Right hindlimb (tissue), 1 donor: ENCODE data around the gene CAPN11.
"Not testable (repeated sequence)": the region's sequence is repeated elsewhere in the genome, so short reads cannot be mapped to it uniquely, and the experiment has no call there.

ENCODE experiments used
- DNase-seq: peaks from one replicate; pipeline ENCODE4 v3.0.0-alpha.2; 2018

The CAPN11 gene

DNA sequence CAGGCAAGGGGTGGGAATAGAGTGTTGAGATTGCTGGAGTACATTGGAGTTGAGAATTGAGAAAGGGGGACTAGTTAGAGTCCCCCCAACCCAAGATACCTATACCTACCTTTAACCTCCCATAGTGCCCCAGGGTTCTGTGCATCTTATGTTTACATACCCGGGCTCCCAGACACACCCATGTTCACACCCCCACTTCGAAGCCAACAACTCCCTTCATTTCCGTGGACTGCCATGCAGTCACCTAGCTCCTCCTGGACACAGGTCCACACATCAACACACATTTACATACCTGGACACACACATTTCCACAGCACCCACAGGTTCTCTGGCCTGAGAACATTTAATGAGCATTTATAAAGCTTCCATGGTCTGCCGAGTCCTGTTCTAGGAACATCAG lies 26.1 kb upstream of the CAPN11 start:
- no peak for DNase-seq

DNA sequence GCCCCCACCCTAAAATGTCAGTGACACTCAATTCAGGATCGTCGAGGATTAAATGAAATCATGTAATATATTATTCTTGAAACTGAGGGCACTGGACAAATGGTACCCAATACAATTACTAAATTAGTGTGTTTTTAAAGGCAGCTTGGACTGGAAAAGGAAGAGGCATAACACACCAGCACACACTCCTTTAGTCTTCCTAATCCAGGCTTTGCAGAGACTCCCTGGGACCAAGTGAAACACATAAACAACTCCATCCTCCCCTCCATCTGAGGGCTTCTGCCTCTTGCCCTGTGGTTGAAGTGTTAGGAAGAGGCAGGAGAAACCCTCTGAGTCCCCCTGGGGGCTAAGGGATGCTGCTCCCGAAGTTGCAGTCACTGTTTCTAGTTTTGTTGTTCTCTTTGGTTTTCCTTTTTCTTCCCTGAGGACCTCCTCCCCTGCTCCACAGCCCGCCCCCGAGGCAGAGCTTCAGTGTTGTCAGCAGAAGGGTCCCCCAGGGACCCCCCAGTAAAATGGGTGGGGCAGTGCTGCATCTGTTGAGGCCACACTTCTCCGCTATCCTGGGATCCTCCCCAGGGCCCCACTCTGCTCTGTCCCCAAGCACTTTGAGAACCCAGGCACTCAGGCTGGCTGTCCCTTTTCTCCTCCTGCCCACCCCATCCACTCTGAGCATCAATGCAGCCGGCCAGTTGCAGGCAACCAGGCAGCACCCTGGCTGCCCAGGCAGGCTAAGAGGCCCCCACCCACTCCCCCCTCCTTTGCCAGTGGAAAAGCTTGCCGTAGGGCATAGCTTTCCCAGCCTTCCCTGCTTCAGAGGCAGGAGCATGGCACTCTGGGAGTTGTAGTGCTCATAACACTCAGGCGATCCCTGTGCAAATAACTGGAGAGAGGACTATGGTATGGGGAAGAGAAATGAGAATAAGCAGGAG lies 25.4 kb upstream of the CAPN11 start:
- peak; percentile 56 for DNase-seq

DNA sequence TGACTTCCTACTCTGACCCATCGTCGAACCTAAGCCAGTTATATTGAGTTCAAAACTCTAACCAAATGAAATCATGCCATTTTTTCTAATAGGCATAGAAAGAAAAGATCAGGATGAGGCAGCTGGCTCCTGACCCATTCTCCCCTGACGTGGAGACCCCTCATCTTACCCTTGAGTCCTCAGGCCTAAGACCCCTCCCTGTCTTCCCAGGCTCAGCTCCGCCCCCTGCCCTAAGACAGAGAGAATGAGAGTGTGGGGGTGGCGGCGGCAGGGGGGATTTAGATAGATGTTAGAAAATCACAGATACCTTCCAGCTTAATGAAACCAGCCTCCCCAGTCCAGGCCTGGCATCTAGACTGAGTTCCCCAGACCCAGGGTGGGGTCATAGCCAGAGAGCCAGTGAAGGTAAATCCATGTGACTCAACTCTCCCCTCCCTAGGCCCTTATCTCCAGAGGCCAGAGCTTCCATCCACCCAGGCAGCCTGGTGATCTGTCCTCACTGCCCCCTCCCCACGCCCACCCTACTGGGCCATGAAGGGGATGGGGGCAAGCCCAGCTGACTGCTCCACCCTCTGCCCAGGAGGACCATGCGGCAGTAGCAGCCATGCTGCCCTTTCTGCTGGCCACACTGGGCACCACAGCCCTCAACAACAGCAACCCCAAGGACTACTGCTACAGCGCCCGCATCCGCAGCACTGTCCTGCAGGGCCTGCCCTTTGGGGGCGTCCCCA lies 24.5 kb upstream of the CAPN11 start:
- DNase-seq = no peak

DNA sequence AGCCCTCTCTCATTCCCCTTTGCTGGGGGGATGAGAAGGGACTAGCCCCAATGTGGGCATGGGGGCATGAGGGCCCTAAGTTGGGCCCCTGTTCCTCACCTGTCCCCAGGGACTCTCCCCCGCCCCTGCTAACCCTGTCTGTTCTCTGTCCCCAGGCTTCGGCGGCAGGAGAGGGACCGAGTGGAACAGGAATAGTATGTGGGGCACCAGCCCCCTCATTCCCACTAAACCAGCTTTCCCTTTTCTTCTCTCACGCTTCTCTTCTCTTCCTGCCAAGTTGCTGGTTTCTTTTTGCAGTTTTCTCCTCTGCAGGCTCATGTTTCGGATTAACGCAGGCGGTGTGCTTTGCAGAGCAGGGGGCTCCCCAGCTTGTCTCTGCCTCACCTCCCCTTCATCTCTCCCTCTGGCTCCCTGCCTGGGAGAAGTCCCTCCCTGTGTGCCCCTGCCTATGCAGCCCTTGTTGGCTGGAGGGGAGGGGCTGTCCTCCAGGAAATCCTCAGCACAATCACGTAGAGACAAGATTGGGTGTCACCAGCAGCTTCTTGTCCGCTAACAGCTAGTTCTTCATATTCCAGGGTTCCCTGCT lies 23.4 kb upstream of the CAPN11 start:
- no peak for DNase-seq

DNA sequence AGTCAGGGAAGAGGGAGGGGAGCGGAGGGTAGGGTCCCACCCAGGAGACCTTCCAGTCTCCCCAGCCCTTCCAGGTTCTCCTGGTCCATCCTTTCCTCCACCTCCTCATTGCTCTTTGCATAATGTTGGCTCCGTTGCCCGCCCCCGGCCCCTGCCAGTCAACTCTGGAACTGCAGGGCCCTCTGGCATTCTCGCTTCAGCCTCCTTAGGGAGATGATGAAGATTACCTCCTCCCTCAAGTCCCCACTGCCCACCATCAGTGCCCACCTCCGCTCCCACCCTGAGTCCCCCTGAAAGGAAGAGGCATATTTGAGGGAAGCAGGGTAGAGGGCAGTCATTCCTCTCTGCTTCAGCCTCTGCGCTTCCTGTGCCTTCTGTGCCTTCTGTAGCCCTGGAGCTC lies 22.7 kb upstream of the CAPN11 start:
- DNase-seq = no peak

DNA sequence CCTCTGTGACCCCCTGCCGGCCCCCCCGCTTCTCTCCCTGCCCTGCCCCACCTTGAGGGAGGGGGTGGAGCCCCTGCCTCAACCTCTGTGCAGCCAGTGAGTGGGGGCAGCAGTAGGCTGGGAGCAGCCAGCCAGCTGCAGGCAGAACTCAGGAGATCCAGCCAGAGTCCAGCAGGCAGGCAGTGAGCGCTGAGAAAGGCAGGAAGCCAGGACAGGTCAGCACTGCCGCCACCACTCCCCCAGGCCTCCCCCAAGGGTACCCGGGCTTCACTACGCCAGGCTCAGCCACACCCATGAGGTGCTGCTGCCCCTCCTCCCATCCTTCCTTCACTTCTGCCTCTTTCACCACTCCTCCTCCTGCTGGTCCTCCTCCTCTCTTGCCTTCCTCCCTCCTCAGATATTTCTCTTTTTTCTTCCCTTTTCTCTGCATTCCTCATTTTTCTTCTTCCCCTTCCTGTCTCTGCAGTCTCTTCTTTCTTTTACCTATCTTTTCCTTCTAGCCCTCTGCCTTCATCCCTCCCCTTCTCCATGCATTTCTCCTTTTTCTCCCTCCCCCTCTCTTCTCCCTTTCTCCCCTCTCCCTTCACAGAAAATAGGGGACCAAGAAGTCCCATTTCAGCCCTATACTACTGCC lies 19.8 kb upstream of the CAPN11 start:
- DNase-seq = no peak

DNA sequence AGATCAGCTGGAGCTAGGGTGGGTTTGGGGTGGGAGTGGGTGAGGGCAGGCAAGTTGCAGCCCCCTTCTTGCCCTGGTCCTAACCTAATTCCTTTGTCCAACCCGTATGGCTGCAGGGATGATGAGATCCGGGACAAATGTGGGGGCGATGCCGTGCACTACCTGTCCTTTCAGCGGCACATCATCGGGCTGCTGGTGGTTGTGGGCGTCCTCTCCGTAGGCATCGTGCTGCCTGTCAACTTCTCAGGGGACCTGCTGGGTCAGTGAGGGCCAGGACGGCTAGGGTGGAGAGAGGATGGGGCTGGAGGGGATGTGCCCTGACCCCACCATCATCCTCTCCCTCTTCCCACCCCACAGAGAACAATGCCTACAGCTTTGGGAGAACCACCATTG lies 19.3 kb upstream of the CAPN11 start:
- no peak for DNase-seq

DNA sequence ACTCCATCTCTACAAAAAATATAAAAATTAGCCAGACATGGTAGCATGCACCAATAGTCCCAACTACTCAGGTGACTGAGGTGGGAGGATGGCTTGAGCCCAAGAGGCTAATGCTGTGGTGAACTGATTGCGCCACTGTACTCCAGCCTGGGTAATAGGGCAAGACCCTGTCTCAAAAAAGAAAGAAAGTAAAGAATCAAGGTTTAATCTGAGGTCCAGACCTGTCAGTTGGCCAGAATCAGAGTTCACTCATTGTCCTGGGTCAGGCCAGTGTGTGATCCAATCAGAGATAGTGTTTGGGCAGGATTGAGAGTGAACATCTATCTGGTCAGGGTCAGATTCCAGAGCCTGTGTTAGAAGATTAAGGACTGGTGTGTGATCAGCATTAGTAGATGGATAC lies 15.8 kb upstream of the CAPN11 start:
- DNase-seq = no peak

DNA sequence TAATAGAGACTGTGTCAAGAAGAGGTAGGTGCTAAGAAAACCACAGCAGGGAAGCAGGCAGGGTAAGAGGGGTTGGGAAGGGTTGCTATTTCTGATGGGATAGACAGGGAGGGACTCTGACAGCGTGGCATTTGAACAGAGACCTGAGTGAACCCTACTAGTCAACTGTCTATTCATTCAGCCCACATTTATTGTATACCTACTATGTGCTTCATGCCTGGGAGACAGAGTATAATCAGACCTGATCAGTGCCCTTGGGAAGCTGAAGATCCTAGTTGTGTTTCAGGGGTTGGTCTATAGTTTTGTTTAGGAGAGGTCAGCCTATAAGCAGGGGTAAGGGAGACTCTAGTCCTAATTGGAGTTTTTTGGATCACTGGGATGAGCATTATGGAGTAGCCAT lies 14.9 kb upstream of the CAPN11 start:
- no peak for DNase-seq

DNA sequence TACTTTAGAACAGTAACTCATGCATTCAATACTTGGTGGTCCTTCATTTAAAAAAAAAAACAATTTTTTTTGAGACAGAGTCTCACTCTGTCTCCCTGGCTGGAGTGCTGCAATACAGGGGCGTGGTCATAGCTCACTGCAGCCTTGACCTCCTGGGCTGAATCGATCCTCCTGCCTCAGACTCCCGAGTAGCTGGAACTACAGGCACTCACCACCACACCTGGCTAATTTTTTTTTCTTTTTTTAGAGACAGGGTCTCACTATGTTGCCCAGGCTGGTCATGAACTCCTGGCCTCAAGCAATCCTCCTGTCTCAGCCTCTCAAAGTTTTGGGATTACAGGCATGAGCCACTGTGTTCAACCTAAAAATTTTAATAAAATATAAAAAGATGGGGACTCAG lies 14.1 kb upstream of the CAPN11 start:
- not testable (repeated sequence) for DNase-seq

DNA sequence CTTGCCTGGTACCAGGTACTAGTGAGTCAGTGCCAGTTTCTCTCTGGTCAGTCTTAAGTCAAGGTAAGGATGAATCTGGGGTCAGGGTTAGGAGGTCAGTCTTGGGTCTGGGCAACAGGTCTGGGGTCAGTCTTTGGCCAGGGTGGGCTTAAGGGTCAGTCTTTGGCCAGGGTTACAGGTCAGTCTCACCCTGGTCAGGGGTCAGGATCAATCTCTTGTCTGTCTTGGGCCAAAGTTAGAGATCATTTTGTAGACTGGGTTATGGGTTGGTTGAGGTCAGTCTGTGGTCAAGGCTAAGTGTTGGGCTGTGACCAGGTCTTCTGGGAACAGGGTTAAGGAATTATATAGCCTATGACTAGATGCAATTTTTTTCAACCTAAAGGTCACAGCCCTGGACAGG lies 12.8 kb upstream of the CAPN11 start:
- no peak for DNase-seq

DNA sequence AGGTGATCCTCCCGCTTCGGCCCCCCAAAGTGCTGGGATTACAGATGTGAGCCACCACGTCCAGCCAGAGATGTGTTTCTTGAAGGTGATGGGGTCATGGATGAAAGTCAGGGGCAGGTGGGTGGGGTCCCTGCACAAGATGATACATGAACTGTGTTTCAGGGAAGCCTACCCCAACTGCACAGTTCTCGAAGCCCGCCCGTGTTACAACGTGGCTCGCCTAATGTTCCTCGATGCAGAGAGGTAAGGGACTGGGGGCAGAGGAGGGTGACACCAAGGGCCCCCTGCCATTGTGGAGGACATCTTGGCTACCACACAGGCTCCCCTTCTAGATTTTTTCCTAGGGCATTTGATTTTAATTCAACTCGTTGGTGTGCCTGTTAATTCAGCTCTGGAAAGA lies 11.9 kb upstream of the CAPN11 start:
- DNase-seq = no peak

DNA sequence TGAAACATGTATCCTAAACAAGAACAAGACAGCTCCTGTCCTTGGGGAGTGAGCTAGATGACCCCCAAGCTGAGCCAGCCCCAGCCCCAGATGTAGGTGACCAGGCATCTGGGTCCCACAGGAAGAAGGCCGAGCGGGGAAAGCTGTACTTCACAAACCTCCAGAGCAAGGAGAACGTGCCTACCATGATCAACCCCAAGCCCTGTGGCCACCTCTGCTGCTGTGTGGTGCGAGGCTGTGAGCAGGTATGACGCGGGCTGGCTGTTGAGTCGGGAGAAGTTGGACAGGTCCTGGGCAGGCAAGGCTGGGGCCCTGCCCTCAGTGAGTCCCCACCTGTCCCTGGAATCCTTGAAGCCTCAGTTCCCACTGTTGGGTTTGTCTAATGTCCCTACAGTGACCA lies 11.4 kb upstream of the CAPN11 start:
- DNase-seq = no peak

DNA sequence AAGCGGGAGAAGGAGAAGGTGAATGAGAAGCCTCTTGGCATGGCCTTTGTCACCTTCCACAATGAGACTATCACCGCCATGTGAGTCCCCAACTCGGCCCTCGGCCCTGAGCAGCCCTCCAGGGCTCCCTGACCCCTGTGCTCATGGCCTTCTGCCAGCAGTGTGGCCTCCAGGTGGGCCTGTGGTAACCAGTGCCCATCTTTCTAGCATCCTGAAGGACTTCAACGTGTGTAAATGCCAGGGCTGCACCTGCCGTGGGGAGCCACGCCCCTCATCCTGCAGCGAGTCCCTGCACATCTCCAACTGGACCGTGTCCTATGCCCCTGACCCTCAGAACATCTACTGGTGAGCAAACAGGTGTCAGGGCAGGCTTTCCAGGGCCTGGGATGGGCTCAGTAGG lies 10.3 kb upstream of the CAPN11 start:
- DNase-seq = no peak

DNA sequence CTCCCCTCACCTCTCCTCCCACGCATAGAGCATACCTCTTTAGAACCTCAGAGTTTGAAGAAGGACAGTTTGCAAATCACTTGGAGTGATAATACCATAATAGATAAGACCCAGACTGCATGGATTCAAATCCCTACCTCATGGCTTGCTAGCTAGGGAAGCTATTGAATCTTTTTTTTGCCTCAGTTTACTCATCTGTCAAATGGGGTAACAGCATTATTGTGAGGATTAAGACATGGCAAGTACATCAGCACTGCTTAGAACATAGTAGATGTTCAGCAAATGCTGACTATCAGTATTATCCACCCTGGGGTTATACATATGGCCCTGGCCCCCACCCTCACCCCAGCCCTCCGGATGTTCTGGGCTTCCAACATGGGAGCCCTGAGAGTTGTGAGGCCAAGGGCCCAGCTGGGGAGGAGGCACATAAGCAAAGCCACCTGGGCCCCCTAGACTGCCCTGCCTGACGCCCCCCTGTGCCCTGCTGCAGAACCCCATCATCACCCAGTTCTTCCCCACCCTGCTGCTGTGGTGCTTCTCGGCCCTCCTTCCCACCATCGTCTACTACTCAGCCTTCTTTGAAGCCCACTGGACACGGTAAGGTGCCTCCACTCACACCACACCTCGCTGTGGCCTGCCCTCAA lies 9.1 kb upstream of the CAPN11 start:
- DNase-seq = no peak

DNA sequence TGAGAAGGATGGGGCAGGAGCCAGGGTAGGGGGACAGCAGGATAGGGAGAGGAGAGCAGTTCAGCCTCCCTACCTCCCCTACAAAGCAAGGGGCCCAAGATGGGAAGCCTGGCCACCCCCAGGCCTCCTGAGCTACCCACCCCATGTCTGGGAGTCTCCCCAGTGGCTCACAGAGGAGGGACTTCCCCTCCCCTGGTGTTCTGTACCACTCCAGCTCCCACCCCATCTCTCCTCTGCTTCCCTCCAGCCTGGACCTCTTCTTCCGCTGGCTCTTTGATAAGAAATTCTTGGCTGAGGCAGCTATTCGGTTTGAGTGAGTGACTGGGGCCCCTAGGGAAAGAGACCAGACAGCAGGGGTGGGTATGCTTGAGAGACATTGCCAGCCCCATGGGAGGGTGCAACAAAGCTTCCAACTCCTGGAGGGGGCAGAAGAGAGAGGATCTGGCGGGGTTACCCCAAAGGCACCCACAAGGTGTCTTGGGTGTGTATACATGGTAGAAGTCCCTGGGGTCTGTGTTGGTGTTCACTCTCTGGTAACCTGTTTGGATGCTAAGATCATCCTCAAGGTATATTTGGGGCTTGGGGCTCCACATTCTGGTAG lies 8.2 kb upstream of the CAPN11 start:
- no peak for DNase-seq

DNA sequence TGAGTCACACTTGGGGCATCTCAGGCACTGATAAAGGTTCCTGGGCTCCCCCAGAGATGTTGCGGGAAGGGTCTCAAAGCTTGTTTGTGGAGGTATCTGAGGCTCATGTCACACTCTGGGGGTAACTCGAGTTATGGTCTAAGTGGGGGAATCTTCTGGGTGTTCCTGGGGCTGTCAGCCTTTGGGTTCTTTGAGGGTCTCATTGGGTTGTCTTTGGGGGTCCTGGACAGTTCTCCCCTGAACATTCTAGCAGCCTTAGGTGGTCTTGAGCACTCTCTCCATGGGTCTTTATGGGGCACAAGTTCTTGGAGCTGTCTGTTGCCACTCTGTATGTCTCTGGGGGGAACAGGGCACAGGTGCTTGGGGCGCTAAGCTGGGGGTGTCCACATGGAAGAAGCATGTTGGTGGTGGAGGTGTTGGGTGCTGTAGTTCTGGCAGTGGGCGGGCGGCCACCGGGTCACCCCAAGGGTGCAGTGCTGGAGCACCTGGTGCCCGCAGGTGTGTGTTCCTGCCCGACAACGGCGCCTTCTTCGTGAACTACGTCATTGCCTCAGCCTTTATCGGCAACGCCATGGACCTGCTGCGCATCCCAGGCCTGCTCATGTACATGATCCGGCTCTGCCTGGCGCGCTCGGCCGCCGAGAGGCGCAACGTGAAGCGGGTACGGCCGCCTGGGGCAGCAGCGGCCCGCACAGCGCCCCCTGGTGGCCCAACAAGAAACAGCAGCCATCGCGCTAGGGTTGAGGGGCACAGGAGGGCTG lies 7.1 kb upstream of the CAPN11 start:
- DNase-seq = peak; percentile 70

DNA sequence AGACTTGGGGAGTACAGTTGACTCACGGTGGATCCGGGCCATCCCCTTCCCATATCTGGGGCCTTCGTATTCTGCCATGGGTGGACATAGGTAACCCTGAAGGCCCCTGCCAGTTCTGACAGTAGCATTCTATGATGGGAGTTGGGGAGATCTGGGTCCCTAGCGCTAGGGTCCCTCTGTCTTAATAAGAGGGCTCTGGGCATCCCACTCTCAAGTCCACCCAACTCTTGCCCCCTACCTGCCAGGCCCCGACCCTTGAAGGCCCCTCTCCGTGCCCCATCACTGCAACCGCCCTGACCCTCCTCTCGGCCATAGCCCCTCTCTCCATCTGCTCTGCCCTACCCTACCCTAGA lies 6.5 kb upstream of the CAPN11 start:
- DNase-seq = no peak

DNA sequence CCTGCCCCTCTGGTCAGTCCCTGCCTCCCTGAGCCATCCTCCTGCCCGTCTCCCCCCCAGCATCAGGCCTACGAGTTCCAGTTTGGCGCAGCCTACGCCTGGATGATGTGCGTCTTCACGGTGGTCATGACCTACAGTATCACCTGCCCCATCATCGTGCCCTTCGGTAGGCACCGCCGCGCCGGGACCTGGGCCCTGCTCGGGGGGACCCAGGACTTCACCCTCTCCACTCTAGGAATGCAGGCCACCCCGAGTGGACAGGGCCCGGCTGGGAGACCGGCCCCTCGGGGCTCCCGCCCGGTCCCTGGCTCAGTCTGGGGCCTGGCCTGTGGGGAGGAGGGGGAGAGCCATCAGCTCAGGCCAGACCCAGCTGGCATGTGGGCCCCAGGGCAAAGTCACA lies 6.1 kb upstream of the CAPN11 start:
- DNase-seq = no peak

DNA sequence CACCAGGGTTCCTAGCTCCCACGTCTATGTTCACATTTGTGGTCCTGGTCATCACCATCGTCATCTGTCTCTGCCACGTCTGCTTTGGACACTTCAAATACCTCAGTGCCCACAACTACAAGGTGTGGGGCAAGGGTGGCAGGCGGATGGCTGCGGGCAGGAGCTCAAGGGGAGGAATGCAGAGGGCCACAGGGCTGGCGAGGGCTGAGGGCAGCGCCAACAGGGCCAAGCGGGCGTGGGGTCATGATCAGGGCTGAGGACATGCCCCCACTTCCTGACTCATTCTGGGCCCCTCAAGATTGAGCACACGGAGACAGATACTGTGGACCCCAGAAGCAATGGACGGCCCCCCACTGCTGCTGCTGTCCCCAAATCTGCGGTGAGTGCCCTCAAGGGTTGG lies 4.6 kb upstream of the CAPN11 start:
- no peak for DNase-seq

DNA sequence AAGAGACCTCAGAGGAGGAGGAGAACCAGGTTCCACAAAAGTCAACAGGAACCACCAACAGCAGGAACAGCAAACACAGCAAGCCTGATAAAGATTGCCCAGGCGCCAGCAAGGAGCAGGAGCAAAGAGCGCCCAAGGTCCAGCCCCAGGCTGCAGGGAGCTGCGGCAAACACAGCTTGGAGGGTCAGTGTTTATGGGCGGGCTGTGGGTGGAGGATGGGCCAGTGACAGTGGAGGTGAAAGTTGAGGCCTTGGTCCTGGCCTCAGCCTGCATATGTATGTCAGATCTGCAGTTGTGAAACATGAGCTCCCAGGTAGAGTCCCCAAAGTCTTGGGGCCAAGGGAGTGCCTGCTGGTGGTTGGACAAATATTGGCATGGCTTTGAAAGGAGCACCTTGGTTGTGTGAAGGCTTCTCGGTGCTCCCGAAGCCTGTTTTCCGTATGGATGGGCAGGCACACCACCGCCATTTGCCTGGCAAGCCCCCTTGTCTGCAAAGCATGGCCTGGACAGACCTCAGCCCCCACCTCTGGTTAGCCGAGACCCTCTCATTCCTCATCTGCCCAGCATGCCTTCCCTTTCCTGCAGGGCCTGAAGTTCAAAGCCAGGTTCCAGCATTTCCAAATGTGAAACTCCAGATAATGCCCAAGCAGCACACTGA lies 2.0 kb upstream of the CAPN11 start:
- no peak for DNase-seq
